Right lobe of liver (tissue), 6 donors: ENCODE data around the gene BLOC1S4. TPM values are rescaled to one million over a fixed set of nuclear protein-coding genes. Genes with fewer than 3 reads are reported as not detected.
A peak's percentile ranks its signal among the peaks of the same experiment; 100 is the strongest.

Experiments
- ATAC-seq, 4 donors: fragments of 200-7000 bp; cut with Tn5 transposase; one replicate each; pipeline ENCODE4 v1.9.1; 2020; ENCODE audit warnings: mild to moderate bottlenecking in 4 of 4, moderate library complexity in 4 of 4
- DNase-seq, 3 donors: peaks; one replicate each; pipeline ENCODE4 v3.0.0-alpha.2; 2020
- H3K27ac ChIP-seq, 3 donors: fragments of 200-600 bp; one replicate each; pipeline ENCODE4 v1.8.0; 2022
- H3K27me3 ChIP-seq, 2 donors: fragments of 200-600 bp; one replicate each; pipeline ENCODE4 v1.8.0; 2022
- H3K36me3 ChIP-seq, 4 donors: fragments of 200-600 bp; sonication (generic) in 1 of 4; one replicate each; pipeline versions ENCODE4 v1.5.1 to v1.8.0; 2017 to 2022; ENCODE audit warnings: control low read depth in 1 of 4
- H3K4me1 ChIP-seq, 4 donors: fragments of 200-600 bp; sonication (generic) in 1 of 4; one replicate each; pipeline versions ENCODE4 v1.5.1 to v1.8.0; 2017 to 2022; ENCODE audit warnings: control low read depth in 1 of 4
- H3K4me3 ChIP-seq, 3 donors: fragments of 200-600 bp; one replicate each; pipeline ENCODE4 v1.8.0; 2022
- H3K9me3 ChIP-seq, 4 donors: fragments of 200-600 bp; sonication (generic) in 1 of 4; one replicate each; pipeline versions ENCODE4 v1.5.1 to v1.8.0; 2017 to 2022; ENCODE audit warnings: control low read depth in 1 of 4
- POLR2A ChIP-seq: fragments of 450-650 bp; IDR thresholded peaks from one replicate; pipeline ENCODE4 v1.6.1; 2017; ENCODE audit warnings: antibody characterized with exemption, mild to moderate bottlenecking
- WGBS: methylation state at CpG from one replicate; pipeline ENCODE4 v1.1.6; 2018; ENCODE audit warnings: low coverage, low lambda C conversion rate; ENCODE audit not compliant: insufficient coverage; ENCODE audit errors: missing lambda C conversion rate; 5-methylcytosine and 5-hydroxymethylcytosine counted together
- intact Hi-C, 2 donors: fragments of 100-400 bp; cut with DNase I; formaldehyde crosslinking; loops; one replicate each; pipeline versions ENCODE4 v1.11.2 to v1.14.1; 2022
- total RNA-seq, 6 experiments: library from RNA; depleted of rRNA in 2 of 6; stranded (reverse); fragments of >200 nt in 2 of 6; fragmentation: NEBNext Ultra II Directional in 3 of 6; extraction: Animal tissue kit (Norgen Biotek cat#: 25700) in 3 of 6; gene quantifications; one replicate each; pipeline versions ENCODE4 v1.1.0 to v1.2.4, GENCODE V29; 2016 to 2023
- TF ChIP-seq, protein P1 (sequence below), 4 donors: fragments of 200-600 bp in 3 of 4; fragments of 450-650 bp in 1 of 4; IDR thresholded peaks; one replicate each; pipeline versions ENCODE4 v1.5.1 to v1.8.0; 2016 to 2022; ENCODE audit warnings: antibody characterized with exemption in 4 of 4, mild to moderate bottlenecking in 2 of 4
- donor health status: DM: no; HTN: yes; CAD: no.
- donor health status: DM: no; HTN: no; CAD: no.
- donor health status: DM: no; HTN: no; CAD: no.
- donor health status: DM: no; HTN: yes; CAD: no.
- donor health status: DM: no; HTN: yes; CAD: no.

The BLOC1S4 gene
- total RNA-seq, 6 experiments from 2014 or later, result 3.0 to 9.9 (median 6.6) TPM

DNA sequence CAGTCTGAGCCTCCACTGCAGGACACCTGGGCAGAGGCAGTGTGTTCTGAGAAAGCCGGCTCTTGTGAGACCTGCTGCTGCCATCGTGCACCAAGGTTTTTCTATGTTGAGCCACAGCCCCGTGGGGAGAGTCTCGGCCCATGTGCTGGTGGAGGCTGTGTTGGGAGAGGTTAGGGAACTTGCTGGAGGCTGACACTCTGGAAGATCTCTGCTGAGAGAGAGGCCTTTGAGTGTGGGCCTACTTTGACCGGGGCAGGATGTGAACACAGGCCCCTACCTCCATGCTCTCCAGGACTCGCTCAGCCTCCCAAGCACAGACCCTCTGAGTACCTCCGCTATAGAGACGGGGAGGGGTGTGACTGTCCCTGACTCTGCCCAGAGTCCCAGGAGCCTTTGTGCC, 23.6 kb upstream of the BLOC1S4 start:
- Histone ChIP-seq H3K27ac (no peak overlapping the region), H3K4me1 (peaks cover 0 to 46% (median 22%) of the 10 kb centered on the region in 4 donors), H3K27me3 (no peaks in the 10 kb centered on the region), H3K9me3 (no peaks in the 10 kb centered on the region), H3K36me3 (no peaks in the 10 kb centered on the region), H3K4me3 (no peak overlapping the region)
- no peak for TF ChIP-seq POLR2A
- TF ChIP-seq, protein P1, sequence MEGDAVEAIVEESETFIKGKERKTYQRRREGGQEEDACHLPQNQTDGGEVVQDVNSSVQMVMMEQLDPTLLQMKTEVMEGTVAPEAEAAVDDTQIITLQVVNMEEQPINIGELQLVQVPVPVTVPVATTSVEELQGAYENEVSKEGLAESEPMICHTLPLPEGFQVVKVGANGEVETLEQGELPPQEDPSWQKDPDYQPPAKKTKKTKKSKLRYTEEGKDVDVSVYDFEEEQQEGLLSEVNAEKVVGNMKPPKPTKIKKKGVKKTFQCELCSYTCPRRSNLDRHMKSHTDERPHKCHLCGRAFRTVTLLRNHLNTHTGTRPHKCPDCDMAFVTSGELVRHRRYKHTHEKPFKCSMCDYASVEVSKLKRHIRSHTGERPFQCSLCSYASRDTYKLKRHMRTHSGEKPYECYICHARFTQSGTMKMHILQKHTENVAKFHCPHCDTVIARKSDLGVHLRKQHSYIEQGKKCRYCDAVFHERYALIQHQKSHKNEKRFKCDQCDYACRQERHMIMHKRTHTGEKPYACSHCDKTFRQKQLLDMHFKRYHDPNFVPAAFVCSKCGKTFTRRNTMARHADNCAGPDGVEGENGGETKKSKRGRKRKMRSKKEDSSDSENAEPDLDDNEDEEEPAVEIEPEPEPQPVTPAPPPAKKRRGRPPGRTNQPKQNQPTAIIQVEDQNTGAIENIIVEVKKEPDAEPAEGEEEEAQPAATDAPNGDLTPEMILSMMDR (IDR thresholded peaks at IDR 0.05), result no peak
- ATAC-seq (no peak), DNase-seq (no peak)
- WGBS, result no CpG with 5 or more reads among the region's 8 CpGs
- intact Hi-C loops, result no loop called here

DNA sequence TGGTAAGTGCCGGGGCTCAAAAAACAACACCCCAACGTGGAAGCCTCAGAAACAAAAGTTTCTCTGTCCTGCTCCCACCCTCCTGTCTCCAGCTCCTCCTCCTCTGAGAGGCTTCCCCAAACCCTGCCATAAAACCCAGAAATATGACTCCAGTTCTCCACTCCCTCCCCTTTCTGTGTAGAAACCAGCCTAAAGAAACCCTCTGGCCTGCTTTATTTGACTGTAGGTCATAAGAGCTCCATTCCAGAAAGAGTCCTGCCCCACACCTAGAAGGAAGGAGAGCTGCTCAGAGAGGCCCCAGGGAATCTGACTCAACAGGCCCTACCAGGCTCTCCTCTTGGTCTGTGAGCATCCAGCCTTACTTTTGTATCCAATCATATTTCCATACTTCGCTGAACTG, 23.2 kb upstream of the BLOC1S4 start:
- DNase-seq, result no peak
- Histone ChIP-seq H3K27me3 (no peaks in the 10 kb centered on the region), H3K4me3 (no peak overlapping the region), H3K27ac (no peak overlapping the region), H3K4me1 (peaks cover 0 to 49% (median 22%) of the 10 kb centered on the region in 4 donors), H3K9me3 (no peaks in the 10 kb centered on the region), H3K36me3 (no peaks in the 10 kb centered on the region)
- TF ChIP-seq, protein P1 (IDR thresholded peaks at IDR 0.05), result no peak
- TF ChIP-seq POLR2A, result no peak
- intact Hi-C loops, result no loop called here
- 94% methylated on average over 3 of the region's 3 CpGs for WGBS
- no peak for ATAC-seq

DNA sequence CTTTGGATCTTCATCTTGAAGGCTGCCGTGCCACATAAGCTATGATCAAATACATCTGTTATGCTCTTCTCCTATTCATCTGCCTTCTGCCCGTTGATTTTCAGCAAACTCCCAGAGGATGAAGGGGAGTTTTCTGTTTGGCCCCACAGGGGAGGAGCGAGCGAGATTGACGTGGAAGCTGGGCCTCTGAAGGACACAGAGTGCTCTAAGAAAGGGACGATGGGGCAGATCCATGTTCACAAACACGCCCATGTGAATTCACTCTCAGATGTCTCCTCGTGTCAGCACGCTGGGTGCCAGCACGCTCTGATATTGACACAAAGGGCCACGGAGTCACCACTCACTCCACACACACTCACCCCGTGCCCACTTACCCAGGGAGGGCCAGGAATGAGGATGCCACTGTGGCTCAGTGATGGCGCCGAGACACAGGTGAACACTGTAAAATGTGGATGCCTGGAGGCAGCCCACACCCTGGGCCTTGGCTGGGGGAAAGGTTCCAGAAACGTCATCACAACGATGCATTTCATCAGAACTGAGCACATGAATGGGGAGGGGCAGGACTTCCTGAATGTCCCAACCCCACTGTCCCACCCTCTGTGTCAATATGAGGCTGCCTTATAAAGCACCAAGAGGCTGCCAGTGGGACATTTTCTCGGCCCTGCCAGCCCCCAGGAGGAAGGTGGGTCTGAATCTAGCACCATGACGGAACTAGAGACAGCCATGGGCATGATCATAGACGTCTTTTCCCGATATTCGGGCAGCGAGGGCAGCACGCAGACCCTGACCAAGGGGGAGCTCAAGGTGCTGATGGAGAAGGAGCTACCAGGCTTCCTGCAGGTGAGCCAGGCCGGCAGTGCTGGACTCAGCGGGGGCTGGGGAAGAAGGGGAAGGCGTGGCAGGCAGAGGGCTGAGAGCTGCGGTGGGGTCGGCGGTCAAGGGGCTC, 22.5 kb upstream of the BLOC1S4 start, which contains the start of gene S100P:
Gene S100P (plus strand): TSS at position 648 of the 946 bp plus-strand sequence. CDS start 55 bp downstream, at position 703.
- ATAC-seq, result no peak
- H3K27ac ChIP-seq, result peak within 1 kb of the TSS in 1 of 3 donors; percentile 37
- no peaks in the 10 kb centered on the region for H3K36me3 ChIP-seq
- DNase-seq, result no peak
- TF ChIP-seq, protein P1 (IDR thresholded peaks at IDR 0.05), result no peak
- no peak for TF ChIP-seq POLR2A
- intact Hi-C loops, result no loop called here
- WGBS, result 87% methylated on average over 11 of the region's 29 CpGs
- H3K4me3 ChIP-seq, result no peak within 1 kb of the TSS
- H3K27me3 ChIP-seq, result no peaks in the 10 kb centered on the region
- peaks cover 0 to 42% (median 19%) of the 10 kb centered on the region in 4 donors for H3K4me1 ChIP-seq
- no peaks in the 10 kb centered on the region for H3K9me3 ChIP-seq

DNA sequence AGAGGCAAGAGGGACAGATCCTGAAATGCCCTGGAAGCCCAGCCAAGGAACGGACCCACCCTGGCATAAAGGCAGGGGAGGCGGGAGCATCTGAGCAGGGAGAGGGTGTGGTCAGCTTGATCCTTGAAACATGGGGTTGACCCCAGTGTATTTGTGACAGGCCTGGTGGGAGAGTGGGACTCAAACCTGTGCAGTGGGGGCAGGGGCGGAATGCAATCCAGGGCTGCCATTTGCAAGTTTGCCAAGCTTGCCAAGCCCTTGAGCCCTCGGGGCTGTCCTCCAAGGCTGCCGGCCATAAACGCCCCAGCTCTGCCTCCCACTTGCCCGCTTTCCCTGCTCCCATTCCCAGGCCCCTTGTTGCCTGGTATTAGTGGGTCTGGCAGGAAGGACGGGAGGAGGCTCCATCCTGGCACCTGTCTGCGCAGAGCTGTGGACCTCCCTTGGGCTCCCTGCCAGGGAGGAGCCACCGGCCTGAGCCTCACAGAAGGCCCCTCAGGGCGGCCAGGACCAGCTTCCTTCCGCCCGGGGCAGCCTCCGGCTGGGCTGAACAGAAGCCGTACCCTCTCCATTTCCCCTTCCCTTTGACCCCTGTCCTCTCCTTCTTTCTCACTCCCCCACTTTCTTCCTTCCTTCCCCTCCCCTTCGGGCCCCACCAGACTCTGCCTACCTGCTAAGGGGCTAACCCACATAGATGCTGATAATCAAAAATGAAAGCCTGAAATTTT, 21.6 kb upstream of the BLOC1S4 start:
- Histone ChIP-seq H3K4me1 (peaks cover 0 to 34% (median 15%) of the 10 kb centered on the region in 4 donors), H3K27ac (peak overlapping the region in 1 of 3 donors; percentile 37), H3K27me3 (no peaks in the 10 kb centered on the region), H3K4me3 (no peak overlapping the region), H3K9me3 (no peaks in the 10 kb centered on the region), H3K36me3 (no peaks in the 10 kb centered on the region)
- DNase-seq (no peak), ATAC-seq (no peak)
- no peak for TF ChIP-seq POLR2A
- TF ChIP-seq, protein P1 (IDR thresholded peaks at IDR 0.05), result no peak
- WGBS, result 80% methylated on average over 10 of the region's 16 CpGs
- intact Hi-C loops, result no loop called here
